Measurements from ENCODE around the gene GPC5.

GPC5 gene

GRCh38 chr13:92500192-92500591, 1101.8 kb downstream of the GPC5 start:
- TF ChIP-seq SIN3A (IDR thresholded peaks at IDR 0.05; ENCODE audit: borderline replicate concordance, insufficient read depth, low read length) (no peak), REST (IDR thresholded peaks at IDR 0.05; ENCODE audit: insufficient read depth in 1 of 2, low read depth in 2 of 2, low read length in 2 of 2) (no peak), FOXP2 (optimal IDR thresholded peaks at IDR 0.05; ENCODE audit: borderline replicate concordance, extremely low read depth, extremely low read length, insufficient read depth) (no peak), POLR2AphosphoS5 (IDR thresholded peaks at IDR 0.05; ENCODE audit: low read depth, low read length) (no peak), TAF1 (IDR thresholded peaks at IDR 0.05; ENCODE audit: borderline replicate concordance, insufficient read depth, low read length) (no peak)

DNA sequence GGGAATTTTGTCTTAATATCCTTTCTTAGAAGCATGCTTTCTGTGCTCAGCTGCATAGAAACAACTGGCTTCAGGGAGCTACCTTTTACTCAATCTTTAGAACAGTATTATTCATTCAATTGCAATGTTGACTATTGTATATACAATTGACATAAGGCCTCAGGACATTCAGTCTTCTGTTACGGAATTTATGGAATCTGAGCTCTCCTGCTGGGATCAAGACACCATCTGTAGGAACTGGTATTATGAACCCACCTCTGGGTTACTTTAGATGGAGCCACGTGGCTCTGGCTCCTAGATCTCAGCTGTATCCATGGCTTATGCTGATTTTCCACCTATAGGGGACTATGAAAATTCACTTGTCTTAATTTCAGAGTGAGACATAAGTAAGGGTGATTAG, 1112.0 kb downstream of the GPC5 start:
- TF ChIP-seq POLR2AphosphoS5 (IDR thresholded peaks at IDR 0.05; ENCODE audit: low read depth, low read length) (no peak), SIN3A (IDR thresholded peaks at IDR 0.05; ENCODE audit: borderline replicate concordance, insufficient read depth, low read length) (no peak), REST (IDR thresholded peaks at IDR 0.05; ENCODE audit: insufficient read depth in 1 of 2, low read depth in 2 of 2, low read length in 2 of 2) (no peak), TAF1 (IDR thresholded peaks at IDR 0.05; ENCODE audit: borderline replicate concordance, insufficient read depth, low read length) (no peak), FOXP2 (optimal IDR thresholded peaks at IDR 0.05; ENCODE audit: borderline replicate concordance, extremely low read depth, extremely low read length, insufficient read depth) (no peak)

DNA sequence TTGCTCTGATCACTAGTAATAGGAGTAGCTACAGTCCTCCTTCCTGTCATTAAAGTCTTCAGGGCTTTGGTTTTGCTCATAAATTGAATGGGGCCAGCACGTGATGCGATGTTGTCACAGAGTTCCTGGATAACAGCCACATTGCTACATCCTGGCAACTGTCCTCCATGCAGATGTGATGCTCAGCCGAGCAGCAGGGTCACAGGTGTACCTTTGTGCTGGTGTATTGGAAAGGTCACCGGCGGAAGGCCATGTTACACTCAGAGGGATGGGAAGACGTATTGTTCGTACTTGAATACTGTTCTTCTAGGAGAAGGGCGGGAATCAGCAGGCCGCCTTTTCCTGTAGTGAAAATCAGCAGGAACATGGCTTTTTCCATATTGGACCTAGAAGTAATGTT, 1114.4 kb downstream of the GPC5 start:
- TF ChIP-seq REST (IDR thresholded peaks at IDR 0.05; ENCODE audit: insufficient read depth in 1 of 2, low read depth in 2 of 2, low read length in 2 of 2): no peak
- no peak for TF ChIP-seq POLR2AphosphoS5 (IDR thresholded peaks at IDR 0.05; ENCODE audit: low read depth, low read length)
- no peak for TF ChIP-seq SIN3A (IDR thresholded peaks at IDR 0.05; ENCODE audit: borderline replicate concordance, insufficient read depth, low read length)
- TF ChIP-seq FOXP2 (optimal IDR thresholded peaks at IDR 0.05; ENCODE audit: borderline replicate concordance, extremely low read depth, extremely low read length, insufficient read depth): no peak
- TF ChIP-seq TAF1 (IDR thresholded peaks at IDR 0.05; ENCODE audit: borderline replicate concordance, insufficient read depth, low read length): no peak

DNA sequence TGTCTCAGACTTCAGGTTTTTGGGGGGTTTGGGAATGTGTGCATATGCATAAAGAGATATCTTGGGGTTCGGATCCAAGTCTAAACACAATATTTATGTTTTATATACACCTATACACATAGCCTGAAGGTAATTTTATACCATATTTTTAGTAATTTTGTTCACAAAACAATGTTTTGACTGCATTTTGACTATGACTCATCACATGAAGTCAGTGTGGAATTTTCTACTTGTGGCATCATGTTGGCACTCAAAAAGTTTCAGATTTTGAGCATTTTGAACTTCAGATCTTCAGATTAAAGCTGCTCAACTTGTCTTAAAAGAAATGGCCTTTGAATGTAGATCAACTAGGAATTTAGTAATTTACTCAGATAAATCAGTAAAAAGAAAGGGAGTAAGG, 1115.3 kb downstream of the GPC5 start:
- TF ChIP-seq REST (IDR thresholded peaks at IDR 0.05; ENCODE audit: insufficient read depth in 1 of 2, low read depth in 2 of 2, low read length in 2 of 2) (no peak), SIN3A (IDR thresholded peaks at IDR 0.05; ENCODE audit: borderline replicate concordance, insufficient read depth, low read length) (no peak), FOXP2 (optimal IDR thresholded peaks at IDR 0.05; ENCODE audit: borderline replicate concordance, extremely low read depth, extremely low read length, insufficient read depth) (no peak), TAF1 (IDR thresholded peaks at IDR 0.05; ENCODE audit: borderline replicate concordance, insufficient read depth, low read length) (no peak), POLR2AphosphoS5 (IDR thresholded peaks at IDR 0.05; ENCODE audit: low read depth, low read length) (no peak)

All from PFSK-1 (cell line).